Ammon's horn (tissue), 1 donor: ENCODE measurements around the gene NAT14.
A peak's percentile ranks its signal among the peaks of the same experiment; 100 is the strongest.
"Not testable (repeated sequence)": the region's sequence is repeated elsewhere in the genome, so short reads cannot be mapped to it uniquely, and the experiment has no call there.

Source experiments
- DNase-seq: peaks from one replicate; pipeline ENCODE4 v3.0.0-alpha.2; 2016; ENCODE audit warnings: low spot score

NAT14 gene

DNA sequence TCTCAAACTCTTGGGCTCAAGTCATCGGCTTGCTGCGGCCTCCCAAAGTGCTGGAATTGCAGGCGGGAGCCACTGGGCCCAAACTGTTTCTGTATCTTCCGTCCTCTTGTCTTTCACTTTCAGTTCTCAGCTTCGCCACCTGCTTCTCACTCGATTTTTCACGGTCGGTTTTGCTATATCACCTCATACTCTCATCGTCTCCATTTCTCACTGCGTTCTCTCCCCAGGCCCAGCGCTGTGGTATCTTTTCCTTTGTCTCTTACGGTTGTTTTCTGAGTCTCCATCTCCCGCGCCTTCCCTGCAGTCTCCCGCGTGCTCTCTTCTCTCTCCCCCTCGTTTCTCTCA is 18.1 kb downstream of the NAT14 start:
- DNase-seq, result no peak

DNA sequence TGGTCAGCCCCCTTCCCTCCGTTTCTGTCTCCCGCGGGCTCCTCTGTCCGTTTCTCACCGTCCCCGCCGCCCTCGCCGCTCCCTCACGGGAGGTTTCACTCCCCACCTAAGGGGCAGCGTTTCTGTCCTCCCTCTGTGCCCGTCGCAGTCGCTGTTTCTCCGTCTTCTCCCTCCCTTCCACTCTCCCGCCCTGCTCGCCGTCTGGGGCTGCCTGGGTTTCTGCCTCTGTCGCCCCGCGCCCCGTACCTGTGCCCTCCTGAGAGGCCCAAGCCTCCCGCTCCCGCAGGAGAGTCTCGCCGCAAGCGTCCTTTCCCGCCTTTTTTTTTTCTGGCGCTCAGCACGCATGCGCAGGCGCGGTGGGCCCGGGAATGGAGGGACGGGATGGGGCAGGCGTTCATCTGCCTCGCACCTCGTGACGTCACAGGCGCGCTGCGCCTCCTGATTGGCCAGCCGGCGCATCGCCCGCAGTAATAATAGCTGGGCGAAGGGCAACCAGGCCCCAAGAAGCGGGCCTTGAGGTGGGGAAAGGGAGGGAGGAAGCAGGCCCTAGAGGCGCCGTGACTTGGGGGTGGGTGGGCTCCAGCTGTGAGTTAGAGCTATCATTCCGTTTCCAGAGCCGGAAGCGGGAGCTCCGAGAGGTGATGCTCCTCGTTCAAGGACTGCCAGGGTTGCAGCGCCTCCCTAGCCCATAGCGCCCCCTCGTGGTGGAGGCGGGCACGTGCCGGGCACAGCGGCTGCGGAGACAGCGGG is 18.7 kb downstream of the NAT14 start:
- peak; percentile 97 for DNase-seq

DNA sequence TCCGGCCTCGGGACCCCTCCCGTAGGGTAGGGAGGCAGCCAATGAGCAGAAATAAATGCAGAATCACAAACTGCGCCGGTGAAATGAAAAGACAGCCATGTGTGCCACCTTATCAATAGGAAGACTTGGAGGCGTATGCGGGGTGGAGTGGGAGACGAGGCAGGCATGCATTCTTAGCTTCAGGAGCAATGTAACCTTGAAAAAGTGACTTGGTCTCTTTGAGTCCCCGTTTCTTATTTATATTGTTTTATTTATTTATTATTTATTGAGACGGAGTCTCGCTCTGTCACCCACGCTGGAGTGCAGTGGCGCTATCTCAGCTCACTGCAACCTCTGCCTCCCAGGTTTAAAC is 19.2 kb downstream of the NAT14 start:
- DNase-seq, result no peak

DNA sequence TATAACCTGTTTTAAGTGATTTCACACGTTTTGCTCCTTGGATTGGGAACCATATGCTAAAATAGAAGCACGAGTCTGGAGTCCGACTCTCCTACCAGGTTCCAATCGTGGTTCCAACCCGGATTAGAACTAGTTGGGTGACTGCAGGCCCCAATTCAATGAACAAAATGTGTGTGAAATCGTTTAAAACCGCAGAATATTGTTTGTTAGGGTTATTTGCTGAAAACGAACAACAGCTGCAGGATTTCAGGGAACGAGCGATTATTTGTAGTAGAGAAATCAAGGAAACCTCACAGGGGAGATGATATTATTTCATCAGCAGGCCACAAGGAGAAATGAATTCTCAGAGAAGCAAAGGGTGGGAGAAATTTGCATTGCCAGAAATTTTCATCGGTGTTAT is 20.0 kb downstream of the NAT14 start:
- no peak for DNase-seq

DNA sequence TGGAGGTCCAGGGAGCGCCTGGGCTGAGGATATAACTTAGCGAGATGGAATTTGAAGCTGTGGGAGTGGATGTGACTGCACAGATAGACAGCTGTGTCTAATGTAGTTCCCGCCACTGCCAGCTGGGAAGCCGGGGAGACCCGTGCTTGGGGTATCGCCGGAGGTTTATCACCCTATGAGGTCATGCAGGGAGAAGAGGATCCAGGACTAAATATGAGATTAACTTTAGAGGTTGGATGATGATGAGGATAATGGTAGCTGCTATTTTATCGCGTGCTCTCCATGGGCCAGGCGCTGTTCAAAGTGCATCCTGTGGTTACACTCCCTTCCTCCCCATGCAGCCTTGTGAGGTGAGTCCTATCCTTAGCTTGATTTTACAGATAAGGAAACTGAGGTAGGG is 23.1 kb downstream of the NAT14 start:
- no peak for DNase-seq

DNA sequence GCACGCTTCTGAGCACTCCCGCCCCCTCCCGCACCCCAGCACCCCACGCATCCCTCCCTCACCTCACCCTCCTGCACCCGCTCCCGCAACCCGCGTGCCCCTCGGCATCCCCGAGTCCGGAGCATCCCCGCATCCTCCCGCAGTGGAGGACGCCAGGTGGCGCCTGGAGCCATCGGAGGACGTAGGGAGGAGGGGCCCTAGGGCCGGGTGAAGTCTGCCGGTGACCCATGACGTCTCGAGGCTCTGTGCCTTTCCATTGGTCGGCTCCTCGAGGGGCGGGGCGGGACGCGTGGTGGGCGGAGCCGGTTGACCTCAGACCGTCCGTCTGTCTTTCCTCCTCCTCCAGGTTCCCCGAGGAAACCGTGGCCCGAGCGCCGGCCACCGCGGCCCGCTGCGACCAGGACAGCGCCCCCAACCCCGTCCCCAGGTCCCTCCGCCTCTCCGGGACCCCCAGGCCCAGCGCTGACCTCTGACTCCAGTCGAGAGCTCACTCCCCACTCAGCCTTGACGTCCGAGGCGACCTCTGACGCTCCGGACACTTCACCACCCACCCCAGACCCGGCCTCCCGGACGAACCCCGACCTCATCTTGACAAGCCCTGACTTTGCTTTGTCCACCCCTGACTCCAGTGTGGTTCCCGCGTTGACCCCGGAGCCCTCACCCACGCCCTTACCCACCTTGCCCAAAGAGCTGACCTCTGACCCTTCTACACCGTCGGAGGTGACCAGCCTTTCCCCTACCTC is 32.1 kb downstream of the NAT14 start:
- DNase-seq, result peak; percentile 98

DNA sequence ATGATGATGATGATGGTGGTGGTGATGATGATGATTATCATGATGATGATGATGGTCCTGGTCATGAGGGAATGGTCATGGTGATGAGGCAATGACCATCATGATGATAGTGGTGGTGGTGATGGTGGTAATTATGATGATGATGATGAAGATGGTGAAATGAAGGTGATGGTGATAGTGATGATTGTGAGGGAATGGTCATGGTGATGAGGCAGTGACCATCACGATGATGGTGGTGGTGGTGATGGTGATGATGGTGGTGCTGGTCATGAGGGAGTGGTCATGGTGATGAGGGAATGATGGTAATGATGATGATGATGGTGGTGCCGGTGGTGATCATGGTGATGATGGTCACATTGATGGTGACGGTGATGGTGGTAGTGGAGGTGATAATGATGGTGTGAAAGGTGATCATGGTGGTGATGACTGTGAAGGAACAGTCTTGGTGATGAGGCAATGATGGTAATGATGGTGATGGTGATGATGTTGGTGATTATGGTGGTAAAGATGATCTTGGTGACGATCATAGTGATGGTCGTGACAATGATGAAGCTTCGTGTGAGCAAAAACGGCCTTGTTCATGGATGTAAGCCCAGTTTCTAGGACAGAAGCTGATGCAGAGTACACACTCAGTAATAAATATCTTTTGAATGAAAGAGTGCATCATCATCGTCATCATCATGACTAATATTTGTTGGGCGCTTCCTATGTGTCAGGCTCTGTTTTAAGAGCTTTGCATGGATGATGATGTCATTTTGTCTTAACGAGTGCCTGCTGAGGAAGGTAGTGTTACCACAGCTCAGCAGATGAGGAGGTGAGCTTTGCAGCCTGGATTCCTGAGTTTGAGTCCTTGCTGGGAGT is 34.7 kb downstream of the NAT14 start:
- no peak for DNase-seq

DNA sequence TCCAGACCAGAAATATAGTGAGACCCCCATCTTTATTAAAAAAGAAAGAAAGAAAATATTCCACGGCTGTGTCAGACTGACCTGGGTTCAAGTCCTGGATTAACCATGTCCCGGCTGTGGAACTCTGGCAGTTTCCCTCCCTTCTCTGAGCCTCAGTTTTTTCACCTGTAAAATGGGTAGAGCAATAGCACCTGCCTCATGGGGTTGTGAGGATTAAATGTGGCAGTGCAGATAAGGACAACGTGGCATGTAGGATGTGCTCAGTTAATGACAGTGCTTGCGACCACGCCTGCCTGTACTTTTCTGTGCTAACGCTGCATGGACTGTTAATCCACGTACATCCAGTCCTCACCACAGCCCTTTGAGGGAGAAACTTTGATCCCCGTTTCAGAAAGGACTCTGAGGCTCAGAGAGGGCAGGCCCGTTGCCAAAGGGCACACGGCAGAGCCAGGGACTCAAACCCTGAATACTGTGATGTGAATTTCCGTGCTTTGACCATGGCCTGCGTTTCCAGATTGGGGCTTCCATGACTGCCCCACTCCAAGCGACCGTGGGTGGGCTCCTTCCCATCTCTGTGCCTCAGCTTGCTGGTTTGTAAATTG is 35.8 kb downstream of the NAT14 start:
- DNase-seq, result no peak

DNA sequence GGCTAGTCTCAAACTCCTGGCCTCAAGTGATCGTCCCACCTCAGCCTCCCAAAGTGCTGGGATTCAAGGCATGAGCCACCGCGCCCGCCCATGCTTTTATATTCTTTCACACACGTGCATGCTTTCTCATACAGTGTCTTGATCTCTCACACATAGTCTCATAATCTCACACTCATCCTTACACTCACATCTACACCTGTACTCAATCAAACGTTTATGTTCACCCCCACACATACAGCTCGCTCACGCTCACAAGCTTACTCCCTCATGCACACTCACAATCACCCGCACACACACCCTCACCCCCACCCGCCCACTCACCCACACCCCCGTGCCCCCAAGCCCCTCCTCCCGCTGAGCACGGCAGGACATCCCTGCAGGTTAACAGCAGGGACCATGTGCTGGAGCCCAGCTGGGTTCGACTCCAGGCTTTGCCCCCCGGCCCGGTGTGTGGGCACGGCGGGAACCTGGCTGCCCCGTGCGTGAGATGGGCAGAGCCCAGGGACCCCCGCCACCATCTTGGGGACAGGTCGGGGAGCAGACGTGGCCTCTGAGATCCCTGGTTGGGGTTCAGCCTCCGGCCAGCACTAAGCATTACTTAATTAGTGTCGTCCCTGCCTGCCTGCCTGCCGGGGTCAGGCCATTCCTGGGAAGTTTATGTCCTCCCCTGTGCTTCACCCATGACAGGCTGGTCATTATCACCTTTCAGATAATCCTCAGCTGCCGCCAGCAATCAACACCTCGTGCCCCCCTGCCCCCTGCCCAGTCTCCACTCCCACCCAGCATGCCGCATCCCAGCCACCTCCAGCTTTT is 40.5 kb downstream of the NAT14 start:
- no peak for DNase-seq

DNA sequence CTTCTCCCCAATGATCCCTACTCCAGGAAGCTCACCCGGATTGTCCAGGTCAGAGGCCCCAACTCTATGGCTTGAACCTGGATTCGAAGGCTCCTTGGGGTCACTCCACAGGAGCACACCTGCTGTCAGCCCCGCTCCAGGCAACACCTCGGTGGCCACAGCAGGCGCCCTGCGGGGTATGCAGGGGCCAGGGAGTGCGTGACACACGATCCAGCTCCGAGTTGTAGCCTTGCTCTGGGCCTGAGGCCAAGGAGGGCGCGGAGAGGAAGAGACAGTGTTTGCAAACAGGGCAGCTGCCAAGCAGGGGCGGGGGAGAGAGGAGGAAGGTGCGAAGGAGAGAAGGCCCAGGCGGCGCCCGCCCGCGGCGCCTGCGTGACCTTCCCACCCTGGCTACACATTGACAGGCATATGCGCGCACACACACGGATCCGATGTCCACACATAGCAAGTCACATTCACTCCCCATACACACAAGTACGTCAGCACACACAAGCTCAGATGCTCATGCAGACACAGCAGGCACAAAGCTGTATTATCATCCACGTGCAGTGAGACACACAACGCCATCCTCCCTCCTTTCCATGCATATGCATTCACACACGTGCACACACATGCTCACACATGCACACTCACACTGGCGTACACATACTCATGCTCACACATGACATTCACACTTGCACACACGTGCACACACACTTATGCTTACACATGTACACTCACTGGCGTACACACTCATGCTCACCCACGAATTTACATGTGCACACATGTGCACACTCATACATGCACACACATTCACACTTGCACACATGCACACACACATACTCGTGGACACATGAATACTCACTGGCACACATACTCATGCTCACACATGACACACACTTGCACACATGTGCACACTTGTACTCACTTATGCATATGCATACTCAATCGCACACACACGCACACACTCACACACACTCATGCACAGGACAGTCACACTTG is 41.5 kb downstream of the NAT14 start:
- DNase-seq, result peak; percentile 15

DNA sequence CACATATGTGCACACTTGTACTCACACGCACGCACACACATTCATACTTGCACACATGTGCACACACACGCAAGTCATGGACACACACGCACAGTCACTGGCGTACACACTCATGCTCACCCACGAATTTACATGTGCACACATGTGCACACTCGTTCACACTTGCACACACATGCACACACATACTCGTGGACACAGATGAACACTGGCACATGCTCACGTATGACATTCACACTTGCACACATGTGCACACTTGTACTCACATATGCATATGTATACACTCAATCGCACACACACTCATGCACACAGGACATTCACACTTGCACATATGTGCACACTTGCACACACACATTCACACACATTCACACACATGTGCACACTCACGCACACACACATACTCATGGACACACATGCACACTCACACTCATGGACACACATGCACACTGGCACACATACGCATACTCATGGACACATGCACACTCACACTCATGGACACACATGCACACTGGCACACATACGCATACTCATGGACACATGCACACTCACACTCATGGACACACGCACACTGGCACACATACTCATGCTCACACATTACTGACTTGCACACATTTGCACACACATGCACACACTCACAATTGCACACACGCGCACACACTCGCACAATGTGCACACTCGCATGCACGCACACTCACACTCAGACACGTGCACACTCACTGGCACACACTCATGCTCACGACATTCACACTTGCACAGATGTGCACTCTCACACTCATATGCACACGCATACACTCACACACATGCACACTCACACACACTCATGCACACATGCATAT is 42.4 kb downstream of the NAT14 start:
- DNase-seq, result no peak

DNA sequence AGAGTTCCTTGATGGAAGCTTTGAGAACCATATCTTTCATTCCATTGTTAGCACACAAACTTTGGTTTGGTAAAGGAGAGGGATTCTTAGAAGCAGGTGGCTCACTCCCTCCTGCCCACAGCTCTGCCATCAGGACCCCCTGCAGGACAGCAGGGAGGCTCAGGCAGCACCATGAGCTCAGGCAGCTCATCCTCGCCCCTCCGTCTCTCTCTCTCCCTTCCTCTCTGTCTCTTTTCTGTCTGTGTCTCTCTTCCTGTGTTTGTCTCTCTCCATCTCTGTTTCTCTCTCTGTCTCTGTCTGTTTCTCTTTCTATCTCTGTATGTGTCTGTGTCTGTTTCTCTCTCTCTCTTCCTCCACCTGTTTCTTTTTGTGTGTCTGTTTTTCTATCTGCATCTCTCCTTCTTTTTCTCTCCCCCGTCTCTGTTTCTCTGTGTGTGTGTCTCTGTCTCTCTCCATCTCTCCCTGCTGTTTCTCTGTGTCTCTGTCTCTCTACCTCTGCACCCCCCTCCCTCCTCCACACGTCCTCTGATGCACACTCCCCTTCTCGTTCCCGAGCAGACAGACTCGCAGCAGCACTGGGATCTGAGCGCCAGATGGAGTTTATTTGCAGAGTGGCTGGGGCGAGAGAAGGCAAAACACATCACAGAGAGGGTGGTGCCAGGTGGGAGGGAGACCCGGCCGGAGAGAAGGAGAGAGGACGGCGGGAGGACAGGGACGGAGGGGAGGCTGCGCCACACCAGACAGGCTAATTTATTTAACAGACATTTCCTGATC is 43.2 kb downstream of the NAT14 start:
- peak; percentile 57 for DNase-seq

DNA sequence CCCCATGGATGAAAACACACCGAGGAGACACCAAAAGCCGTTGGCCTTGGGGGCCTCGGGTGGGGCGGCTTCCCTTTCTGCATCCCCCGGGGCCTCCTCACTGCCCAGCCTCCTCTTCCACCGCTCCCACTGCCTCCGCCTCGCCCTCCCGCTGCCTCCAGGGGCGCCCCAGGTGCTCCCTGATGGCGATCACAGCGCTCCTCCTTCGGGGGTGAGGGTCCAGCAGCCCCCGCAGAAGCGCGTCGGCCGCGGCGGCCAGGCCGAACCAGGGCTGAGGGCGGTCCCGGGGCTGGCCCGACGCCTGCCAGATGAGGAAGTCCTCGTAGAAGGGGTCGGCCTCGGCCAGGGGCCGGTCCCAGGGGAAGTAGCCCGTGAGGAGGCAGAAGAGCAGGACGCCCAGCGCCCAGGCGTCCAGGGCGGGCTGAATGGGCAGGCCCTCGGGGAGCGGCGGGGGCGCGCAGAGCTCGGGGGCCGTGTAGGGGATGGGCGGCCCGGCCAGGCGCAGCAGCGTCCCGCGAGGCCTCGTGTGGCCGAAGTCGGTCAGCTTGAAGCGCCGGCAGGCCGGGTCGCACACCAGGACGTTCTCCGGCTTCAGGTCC is 44.7 kb downstream of the NAT14 start:
- DNase-seq, result no peak

DNA sequence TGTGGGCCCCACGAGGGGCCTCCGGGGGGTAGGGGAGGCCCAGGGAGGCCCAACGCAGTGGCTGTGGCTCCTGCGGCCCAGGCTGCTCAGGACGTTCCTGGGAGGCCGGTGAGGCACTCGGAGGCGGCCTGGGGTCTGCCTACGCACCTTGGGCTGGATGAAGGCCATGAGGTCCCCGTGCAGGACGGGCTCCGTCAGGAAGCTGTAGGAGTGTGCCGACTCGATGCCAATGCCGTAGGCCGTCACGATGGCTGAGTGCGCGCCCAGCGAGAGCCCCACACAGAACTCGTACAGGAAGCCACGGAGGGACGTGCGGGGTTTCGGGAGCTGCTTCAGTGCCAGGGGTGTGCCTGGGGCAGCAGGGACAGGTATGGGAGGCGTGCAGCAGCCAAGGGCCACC is 46.0 kb downstream of the NAT14 start:
- no peak for DNase-seq

DNA sequence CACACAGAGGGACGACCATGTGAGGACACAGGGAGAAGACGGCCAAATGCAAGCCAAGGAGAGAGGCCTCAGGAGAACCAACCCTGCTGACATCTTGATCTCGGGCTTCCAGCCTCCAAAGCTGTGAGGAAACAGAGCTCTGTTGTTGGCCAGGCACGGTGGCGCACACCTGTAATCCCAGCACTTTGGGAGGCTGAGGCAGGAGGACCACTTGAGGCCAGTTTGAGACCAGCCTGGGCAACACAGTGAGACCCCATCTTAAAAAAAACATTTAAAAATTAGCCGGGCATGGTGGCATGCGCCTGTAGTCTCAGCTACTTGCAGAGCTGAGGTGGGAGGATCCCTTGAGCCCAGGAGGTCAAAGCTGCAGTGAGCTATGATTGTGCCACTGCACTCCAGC is 49.3 kb downstream of the NAT14 start:
- DNase-seq, result not testable (repeated sequence)

DNA sequence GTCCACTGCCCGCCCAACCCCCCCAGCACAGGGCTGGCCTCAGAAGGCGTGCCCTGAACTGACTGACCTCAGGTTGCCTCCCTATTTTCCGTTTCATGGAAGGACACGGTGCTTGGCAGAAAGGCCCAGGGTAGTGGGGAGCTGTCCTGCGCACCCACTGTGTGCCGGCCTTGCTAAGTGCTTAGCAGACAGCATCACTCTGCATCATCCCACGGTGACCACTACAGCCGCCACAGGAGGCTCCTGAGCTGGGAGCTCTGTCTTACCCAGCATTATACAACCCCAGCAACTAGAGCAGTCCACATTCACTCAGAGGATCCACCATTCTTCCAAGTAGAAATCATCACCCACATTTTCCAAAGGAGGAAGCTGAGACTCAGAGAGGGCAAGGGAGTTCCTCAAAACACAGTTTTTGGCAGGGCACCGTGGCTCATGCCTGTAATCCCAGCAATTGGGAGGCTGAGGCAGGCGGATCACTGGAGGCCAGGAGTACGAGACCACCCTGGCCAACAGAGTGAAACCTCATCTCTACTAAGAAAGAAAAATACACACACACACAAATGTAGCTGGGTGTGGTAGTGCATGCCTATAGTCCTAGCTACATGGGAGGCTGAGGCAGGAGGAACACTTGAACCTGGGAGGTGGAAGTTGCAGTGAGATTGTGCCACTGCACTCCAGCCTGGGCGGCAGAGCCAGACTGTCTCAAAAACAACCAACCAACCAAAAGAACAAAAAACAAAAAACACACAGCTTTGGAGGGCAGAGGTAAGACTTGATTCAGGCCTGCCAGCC is 50.4 kb downstream of the NAT14 start:
- no peak for DNase-seq

DNA sequence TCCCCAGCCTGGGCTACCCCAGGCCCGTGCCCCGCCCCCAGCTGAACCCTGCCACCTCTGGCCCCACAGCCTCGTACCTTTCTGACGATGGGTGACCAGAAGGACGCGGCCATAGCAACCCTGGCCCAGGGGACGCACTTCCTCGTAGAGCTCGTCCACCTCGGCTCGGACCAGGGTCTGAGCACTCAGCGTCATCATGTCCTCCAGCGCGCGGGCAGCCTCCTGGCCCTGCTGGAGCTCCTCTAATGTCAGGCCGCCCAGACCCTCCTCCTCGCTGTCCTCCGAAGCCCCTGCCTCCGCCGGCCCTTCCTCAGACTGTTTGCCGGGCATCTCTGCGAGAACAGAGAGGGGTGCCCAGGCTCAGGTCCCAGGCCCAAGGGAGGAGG is 51.0 kb downstream of the NAT14 start:
- DNase-seq, result no peak

DNA sequence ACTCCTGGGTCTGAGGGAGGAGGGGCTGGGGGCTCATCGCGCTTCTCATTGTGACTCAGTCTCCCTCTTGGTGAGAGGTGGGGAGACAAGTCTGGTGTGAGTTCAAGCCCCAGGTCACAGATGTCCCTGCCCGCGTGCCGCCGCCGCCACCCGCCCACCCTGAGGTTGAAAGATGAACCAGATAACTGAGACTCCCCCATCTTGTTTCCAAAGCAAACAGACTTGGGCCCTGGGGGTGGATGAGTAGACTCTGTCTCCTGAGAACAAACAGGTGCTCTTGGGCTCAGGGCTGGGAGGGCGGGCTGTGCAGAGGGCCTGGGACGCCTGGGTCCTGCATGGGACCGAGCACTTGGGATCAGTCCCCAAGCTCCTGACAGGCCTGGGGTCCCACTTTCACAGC is 51.4 kb downstream of the NAT14 start:
- DNase-seq, result no peak
